A549 (cell line): ENCODE measurements around the gene NOSIP.

Experiments
- E2F6 ChIP-seq: IDR thresholded peaks from 2 replicates; pipeline ENCODE4 v1.6.1; 2012; ENCODE audit warnings: low read depth, borderline replicate concordance
- GATA3 ChIP-seq: IDR thresholded peaks from 2 replicates; pipeline ENCODE4 v1.6.1; 2012; ENCODE audit warnings: borderline replicate concordance

- no peak for TF ChIP-seq E2F6
- no peak for TF ChIP-seq GATA3
These were observed 31.3 kb downstream of the NOSIP start for GRCh38 chr19:49549045-49549444.
